Stomach (tissue), 9 donors: ENCODE data around the gene MET. TPM values are rescaled to one million over a fixed set of nuclear protein-coding genes. Genes with fewer than 3 reads are reported as not detected.

Experiments
- DNase-seq, 2 donors: peaks; one replicate each; pipeline versions ENCODE4 v3.0.0 to v3.0.0-alpha.2; 2013 to 2019
- H3K27ac ChIP-seq, 5 donors: fragments of 200-600 bp in 4 of 5; sonication (generic) in 4 of 5; one replicate each; pipeline ENCODE4 v1.5.1; 2013 to 2019; ENCODE audit warnings: mild to moderate bottlenecking in 1 of 5, moderate library complexity in 1 of 5
- H3K27me3 ChIP-seq, 3 donors: fragments of 200-600 bp; sonication (generic); one replicate each; pipeline ENCODE4 v1.5.1; 2017 to 2019; ENCODE audit warnings: mixed run types in 1 of 3
- H3K36me3 ChIP-seq, 4 donors: fragments of 200-600 bp; sonication (generic); 1 replicate in 3 of 4; 2 replicates in 1 of 4; pipeline ENCODE4 v1.5.1; 2016 to 2019
- H3K4me1 ChIP-seq, 4 donors: fragments of 200-600 bp; sonication (generic); one replicate each; pipeline ENCODE4 v1.5.1; 2016 to 2019
- H3K4me3 ChIP-seq, 4 donors: fragments of 200-600 bp; sonication (generic) in 3 of 4; one replicate each; pipeline ENCODE4 v1.5.1; 2016 to 2019; ENCODE audit warnings: mild to moderate bottlenecking in 1 of 4
- H3K9me3 ChIP-seq, 4 donors: fragments of 200-600 bp; sonication (generic); one replicate each; pipeline ENCODE4 v1.5.1; 2016 to 2019
- EP300 ChIP-seq: sonication (generic); formaldehyde crosslinking; IDR thresholded peaks from one replicate; pipeline ENCODE4 v1.6.1; 2017; ENCODE audit warnings: antibody characterized with exemption
- POLR2A ChIP-seq, 4 donors: fragments of 450-650 bp; IDR thresholded peaks; one replicate each; pipeline ENCODE4 v1.6.1; 2016; ENCODE audit warnings: antibody characterized with exemption in 4 of 4, control low read depth in 2 of 4, mild to moderate bottlenecking in 1 of 4, moderate library complexity in 1 of 4
- POLR2AphosphoS5 ChIP-seq, 3 donors: sonication (generic); formaldehyde crosslinking; IDR thresholded peaks; one replicate each; pipeline ENCODE4 v1.6.1; 2016; ENCODE audit warnings: antibody characterized with exemption in 3 of 3
- WGBS, 5 donors: extraction: QIAGEN DNeasy Blood & Tissue Kit in 3 of 5; methylation state at CpG; one replicate each; pipeline versions ENCODE4 v1.1.5 to v1.1.7; 2013 to 2018; 5-methylcytosine and 5-hydroxymethylcytosine counted together
- intact Hi-C: fragments of 100-400 bp; cut with DNase I; formaldehyde crosslinking; loops from one replicate; pipeline ENCODE4 v1.15.1; 2023; ENCODE audit warnings: low total_unique reads
- polyA plus RNA-seq, 3 donors: library from polyadenylated mRNA; stranded (reverse); fragments of 200-250 nt; gene quantifications; one replicate each; pipeline ENCODE4 v1.2.3, GENCODE V29; 2013
- total RNA-seq, 5 donors: library from RNA; depleted of rRNA; stranded (reverse); fragments of >200 nt; gene quantifications; one replicate each; pipeline versions ENCODE4 v1.1.0 to v1.2.3, GENCODE V29; 2014 to 2016
- TF ChIP-seq, protein P1 (sequence below), 7 experiments: fragments of 450-650 bp in 4 of 7; fragments of 200-600 bp in 3 of 7; sonication (generic) in 3 of 7; IDR thresholded peaks; one replicate each; pipeline ENCODE4 v1.5.1; 2016 to 2019; ENCODE audit warnings: antibody characterized with exemption in 7 of 7, control low read depth in 2 of 7, mild to moderate bottlenecking in 1 of 7
- donor health status: healthy with polysubstance abuse.
- donor health status: Bipolar disorder and iron deficiency.
- donor health status: healthy.

MET gene
- total and polyA plus RNA-seq, 8 donors = 0.58 to 36.2 (median 4.3) TPM

GRCh38 chr7:116730097-116731022, 58.4 kb downstream of the MET start:
- TF ChIP-seq POLR2AphosphoS5 (IDR thresholded peaks at IDR 0.05) (no peak), EP300 (no peak), POLR2A (IDR thresholded peaks at IDR 0.05) (no peak)
- TF ChIP-seq, protein P1, sequence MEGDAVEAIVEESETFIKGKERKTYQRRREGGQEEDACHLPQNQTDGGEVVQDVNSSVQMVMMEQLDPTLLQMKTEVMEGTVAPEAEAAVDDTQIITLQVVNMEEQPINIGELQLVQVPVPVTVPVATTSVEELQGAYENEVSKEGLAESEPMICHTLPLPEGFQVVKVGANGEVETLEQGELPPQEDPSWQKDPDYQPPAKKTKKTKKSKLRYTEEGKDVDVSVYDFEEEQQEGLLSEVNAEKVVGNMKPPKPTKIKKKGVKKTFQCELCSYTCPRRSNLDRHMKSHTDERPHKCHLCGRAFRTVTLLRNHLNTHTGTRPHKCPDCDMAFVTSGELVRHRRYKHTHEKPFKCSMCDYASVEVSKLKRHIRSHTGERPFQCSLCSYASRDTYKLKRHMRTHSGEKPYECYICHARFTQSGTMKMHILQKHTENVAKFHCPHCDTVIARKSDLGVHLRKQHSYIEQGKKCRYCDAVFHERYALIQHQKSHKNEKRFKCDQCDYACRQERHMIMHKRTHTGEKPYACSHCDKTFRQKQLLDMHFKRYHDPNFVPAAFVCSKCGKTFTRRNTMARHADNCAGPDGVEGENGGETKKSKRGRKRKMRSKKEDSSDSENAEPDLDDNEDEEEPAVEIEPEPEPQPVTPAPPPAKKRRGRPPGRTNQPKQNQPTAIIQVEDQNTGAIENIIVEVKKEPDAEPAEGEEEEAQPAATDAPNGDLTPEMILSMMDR (IDR thresholded peaks at IDR 0.05) = no peak
- H3K4me1 ChIP-seq = peaks cover 21 to 63% (median 40%) of the 10 kb centered on the region in 4 donors
- no peaks in the 10 kb centered on the region for H3K36me3 ChIP-seq
- 89 to 93% (median 92%) methylated on average over 9 of the region's 9 CpGs for WGBS, 5 donors
- intact Hi-C loops = no loop called here
- H3K4me3 ChIP-seq = no peak overlapping the region
- DNase-seq = no peak
- no peak overlapping the region for H3K27ac ChIP-seq
- H3K9me3 ChIP-seq = no peaks in the 10 kb centered on the region
- no peaks in the 10 kb centered on the region for H3K27me3 ChIP-seq

DNA sequence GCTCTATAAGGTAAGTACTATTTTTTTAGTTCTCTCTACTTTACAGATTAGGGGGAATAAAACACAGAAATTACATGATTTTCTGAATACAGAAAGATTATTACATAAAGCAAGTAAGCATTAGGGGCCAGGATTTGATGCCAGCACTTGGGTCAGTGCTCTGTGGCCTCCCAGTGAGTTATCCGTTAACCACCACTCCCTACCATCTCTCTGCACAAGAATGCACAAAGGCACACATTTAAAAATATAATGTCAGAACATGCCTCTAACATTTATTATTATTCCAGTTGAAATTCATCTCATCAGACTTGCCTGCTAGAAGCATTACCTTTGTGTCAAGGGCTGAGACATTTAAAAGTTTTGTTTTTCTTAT, 59.0 kb downstream of the MET start:
- WGBS, 5 donors = 84 to 92% (median 90%) methylated on average over 1 of the region's 1 CpG
- Histone ChIP-seq H3K4me3 (no peak overlapping the region), H3K27ac (no peak overlapping the region), H3K36me3 (no peaks in the 10 kb centered on the region), H3K4me1 (peaks cover 21 to 63% (median 40%) of the 10 kb centered on the region in 4 donors), H3K27me3 (no peaks in the 10 kb centered on the region), H3K9me3 (no peaks in the 10 kb centered on the region)
- intact Hi-C loops = no loop called here
- TF ChIP-seq, protein P1 (IDR thresholded peaks at IDR 0.05) = no peak
- TF ChIP-seq EP300 (no peak), POLR2AphosphoS5 (IDR thresholded peaks at IDR 0.05) (no peak), POLR2A (IDR thresholded peaks at IDR 0.05) (no peak)
- no peak for DNase-seq

DNA sequence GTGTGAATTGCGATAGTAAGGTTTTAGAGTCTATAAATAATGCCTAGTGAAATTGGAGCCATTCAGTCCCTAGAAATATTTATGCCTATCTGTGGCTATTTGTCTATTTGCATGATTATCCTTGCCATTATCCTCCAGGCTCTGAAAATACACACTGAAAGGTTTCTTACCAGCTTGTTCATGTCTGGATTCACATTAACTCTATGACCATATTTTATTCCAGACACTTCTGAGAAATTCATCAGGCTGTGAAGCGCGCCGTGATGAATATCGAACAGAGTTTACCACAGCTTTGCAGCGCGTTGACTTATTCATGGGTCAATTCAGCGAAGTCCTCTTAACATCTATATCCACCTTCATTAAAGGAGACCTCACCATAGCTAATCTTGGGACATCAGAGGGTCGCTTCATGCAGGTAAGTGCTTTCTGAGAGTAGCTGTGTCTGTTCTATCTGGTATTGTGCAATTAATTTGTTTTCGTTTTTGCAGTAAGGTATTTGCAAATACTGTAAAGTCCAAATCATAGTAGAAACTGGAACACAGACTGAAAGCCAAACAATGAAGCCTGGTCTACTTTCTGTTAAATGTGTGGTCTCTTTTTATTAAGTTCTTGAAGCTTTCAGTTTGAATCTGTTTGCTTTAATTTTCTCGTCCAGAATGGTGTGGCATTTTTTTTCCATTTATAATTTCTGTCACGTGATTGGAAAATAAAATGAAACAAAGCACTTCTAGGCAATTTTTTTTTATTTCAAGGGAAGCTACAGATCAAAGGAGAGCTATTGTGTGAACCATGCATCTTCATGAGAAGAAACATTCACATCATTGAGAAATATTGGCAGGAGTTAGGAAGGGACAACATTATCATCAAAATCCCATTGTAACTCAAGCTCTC, 59.7 kb downstream of the MET start:
- Histone ChIP-seq H3K4me1 (peaks cover 15 to 56% (median 37%) of the 10 kb centered on the region in 4 donors), H3K4me3 (no peak overlapping the region), H3K27me3 (no peaks in the 10 kb centered on the region), H3K27ac (no peak overlapping the region), H3K36me3 (no peaks in the 10 kb centered on the region), H3K9me3 (no peaks in the 10 kb centered on the region)
- TF ChIP-seq, protein P1 (IDR thresholded peaks at IDR 0.05) = no peak
- no peak for TF ChIP-seq EP300
- TF ChIP-seq POLR2A (IDR thresholded peaks at IDR 0.05) = no peak
- TF ChIP-seq POLR2AphosphoS5 (IDR thresholded peaks at IDR 0.05) = no peak
- intact Hi-C loops = no loop called here
- no peak for DNase-seq
- WGBS, 5 donors = 69 to 78% (median 75%) methylated on average over 12 of the region's 12 CpGs
